Right lobe of liver (tissue), 6 donors: ENCODE results near the gene FBXO9. TPM values are rescaled to one million over a fixed set of nuclear protein-coding genes. Genes with fewer than 3 reads are reported as not detected.

ENCODE experiments used
- ATAC-seq, 4 donors: fragments of 200-7000 bp; cut with Tn5 transposase; one replicate each; pipeline ENCODE4 v1.9.1; 2020; ENCODE audit warnings: mild to moderate bottlenecking in 4 of 4, moderate library complexity in 4 of 4
- DNase-seq, 3 donors: peaks; one replicate each; pipeline ENCODE4 v3.0.0-alpha.2; 2020
- H3K27ac ChIP-seq, 3 donors: fragments of 200-600 bp; one replicate each; pipeline ENCODE4 v1.8.0; 2022
- H3K27me3 ChIP-seq, 2 donors: fragments of 200-600 bp; one replicate each; pipeline ENCODE4 v1.8.0; 2022
- H3K36me3 ChIP-seq, 4 donors: fragments of 200-600 bp; sonication (generic) in 1 of 4; one replicate each; pipeline versions ENCODE4 v1.5.1 to v1.8.0; 2017 to 2022; ENCODE audit warnings: control low read depth in 1 of 4
- H3K4me1 ChIP-seq, 4 donors: fragments of 200-600 bp; sonication (generic) in 1 of 4; one replicate each; pipeline versions ENCODE4 v1.5.1 to v1.8.0; 2017 to 2022; ENCODE audit warnings: control low read depth in 1 of 4
- H3K4me3 ChIP-seq, 3 donors: fragments of 200-600 bp; one replicate each; pipeline ENCODE4 v1.8.0; 2022
- H3K9me3 ChIP-seq, 4 donors: fragments of 200-600 bp; sonication (generic) in 1 of 4; one replicate each; pipeline versions ENCODE4 v1.5.1 to v1.8.0; 2017 to 2022; ENCODE audit warnings: control low read depth in 1 of 4
- CTCF ChIP-seq, 4 donors: fragments of 200-600 bp in 3 of 4; fragments of 450-650 bp in 1 of 4; IDR thresholded peaks; one replicate each; pipeline versions ENCODE4 v1.5.1 to v1.8.0; 2016 to 2022; ENCODE audit warnings: antibody characterized with exemption in 4 of 4, mild to moderate bottlenecking in 2 of 4
- POLR2A ChIP-seq: fragments of 450-650 bp; IDR thresholded peaks from one replicate; pipeline ENCODE4 v1.6.1; 2017; ENCODE audit warnings: antibody characterized with exemption, mild to moderate bottlenecking
- WGBS: methylation state at CpG from one replicate; pipeline ENCODE4 v1.1.6; 2018; ENCODE audit warnings: low coverage, low lambda C conversion rate; ENCODE audit not compliant: insufficient coverage; ENCODE audit errors: missing lambda C conversion rate; 5-methylcytosine and 5-hydroxymethylcytosine counted together
- intact Hi-C, 2 donors: fragments of 100-400 bp; cut with DNase I; formaldehyde crosslinking; loops; one replicate each; pipeline versions ENCODE4 v1.11.2 to v1.14.1; 2022
- total RNA-seq, 6 experiments: library from RNA; depleted of rRNA in 2 of 6; stranded (reverse); fragments of >200 nt in 2 of 6; fragmentation: NEBNext Ultra II Directional in 3 of 6; extraction: Animal tissue kit (Norgen Biotek cat#: 25700) in 3 of 6; gene quantifications; one replicate each; pipeline versions ENCODE4 v1.1.0 to v1.2.4, GENCODE V29; 2016 to 2023
- donor health status: DM: no; HTN: yes; CAD: no.
- donor health status: DM: no; HTN: no; CAD: no.
- donor health status: DM: no; HTN: no; CAD: no.
- donor health status: DM: no; HTN: yes; CAD: no.
- donor health status: DM: no; HTN: yes; CAD: no.

Gene FBXO9
- total RNA-seq, 6 experiments from 2014 or later = 24.6 to 78.7 (median 54.1) TPM

GRCh38 chr6:53124131-53124800 lies 59.1 kb downstream of the FBXO9 start:
- 95% methylated on average over 8 of the region's 10 CpGs for WGBS
- intact Hi-C loops = no loop called here
- DNase-seq (no peak), ATAC-seq (no peak)
- no peaks in the 10 kb centered on the region for H3K9me3 ChIP-seq
- H3K4me1 ChIP-seq = no peaks in the 10 kb centered on the region
- TF ChIP-seq POLR2A = no peak
- no peak for TF ChIP-seq CTCF (IDR thresholded peaks at IDR 0.05)
- no peak overlapping the region for H3K27ac ChIP-seq
- H3K27me3 ChIP-seq = no peaks in the 10 kb centered on the region
- no peaks in the 10 kb centered on the region for H3K36me3 ChIP-seq
- no peak overlapping the region for H3K4me3 ChIP-seq

- DNase-seq = no peak
Measured at GRCh38 chr6:53125276-53125675, 60.1 kb downstream of the FBXO9 start.

GRCh38 chr6:53128842-53129241 lies 63.6 kb downstream of the FBXO9 start:
- ATAC-seq (no peak), DNase-seq (no peak)
- H3K36me3 ChIP-seq = no peaks in the 10 kb centered on the region
- WGBS = 64% methylated on average over 4 of the region's 5 CpGs
- H3K27ac ChIP-seq = no peak overlapping the region
- no peak for TF ChIP-seq POLR2A
- no peak for TF ChIP-seq CTCF (IDR thresholded peaks at IDR 0.05)
- no peak overlapping the region for H3K4me3 ChIP-seq
- intact Hi-C loops = no loop called here
- H3K9me3 ChIP-seq = no peaks in the 10 kb centered on the region
- no peaks in the 10 kb centered on the region for H3K4me1 ChIP-seq
- no peaks in the 10 kb centered on the region for H3K27me3 ChIP-seq

More at GRCh38 chr6:53125276-53125675, 60.1 kb downstream of the FBXO9 start:
- H3K4me1 ChIP-seq = no peaks in the 10 kb centered on the region
- H3K9me3 ChIP-seq = no peaks in the 10 kb centered on the region
- no peak overlapping the region for H3K4me3 ChIP-seq
- no peaks in the 10 kb centered on the region for H3K36me3 ChIP-seq
- intact Hi-C loops = no loop called here
- TF ChIP-seq POLR2A = no peak
- no peak for TF ChIP-seq CTCF (IDR thresholded peaks at IDR 0.05)
- H3K27me3 ChIP-seq = no peaks in the 10 kb centered on the region
- H3K27ac ChIP-seq = no peak overlapping the region
- ATAC-seq = no peak
- WGBS = 89% methylated on average over 4 of the region's 4 CpGs

GRCh38 chr6:53130569-53131290 lies 65.5 kb downstream of the FBXO9 start:
- intact Hi-C loops = no loop called here
- no peak overlapping the region for H3K27ac ChIP-seq

More at GRCh38 chr6:53130569-53131290, 65.5 kb downstream of the FBXO9 start:
- Histone ChIP-seq H3K36me3 (no peaks in the 10 kb centered on the region), H3K4me1 (no peaks in the 10 kb centered on the region), H3K4me3 (no peak overlapping the region), H3K27me3 (no peaks in the 10 kb centered on the region), H3K9me3 (no peaks in the 10 kb centered on the region)
- DNase-seq (no peak), ATAC-seq (no peak)
- TF ChIP-seq CTCF (IDR thresholded peaks at IDR 0.05) = no peak
- no peak for TF ChIP-seq POLR2A
- WGBS = 62% methylated on average over 5 of the region's 6 CpGs
